Measurements from ENCODE around the gene RPS19BP1. TPM values are rescaled to one million over a fixed set of nuclear protein-coding genes. Genes with fewer than 3 reads are reported as not detected.

Gene RPS19BP1
- total RNA-seq, 1 experiment from 2014 or later, result 102 TPM

- Mint-ChIP-seq H3K9me3 (no peaks in the 10 kb centered on the region), H3K4me1 (peaks cover 8% of the 10 kb centered on the region), H3K36me3 (no peaks in the 10 kb centered on the region), H3K27me3 (ENCODE audit: low read depth) (peaks cover 17% of the 10 kb centered on the region), H3K4me3 (no peak overlapping the region), H3K27ac (no peak overlapping the region)
- no peak for DNase-seq (ENCODE audit: low spot score)
- CTCF ChIA-PET, result interaction anchor here (0.8 to 2.2 kb wide), 7 partner anchors 11 to 54 kb away, joined by 3 to 15 read pairs (median 6); partner anchors contain the start of gene MIEF1
- ATAC-seq, result no peak
- TF ChIP-seq NFATC4 (CRISPR knock-in tag; IDR thresholded peaks at IDR 0.05), result no peak
- no peak for TF ChIP-seq ZNF281 (CRISPR knock-in tag; IDR thresholded peaks at IDR 0.05)
- no peak for TF ChIP-seq ZSCAN18 (CRISPR knock-in tag; IDR thresholded peaks at IDR 0.05)
- TF ChIP-seq MLX (CRISPR knock-in tag; IDR thresholded peaks at IDR 0.05), result no peak
- no peak for TF ChIP-seq ATF6 (CRISPR knock-in tag; IDR thresholded peaks at IDR 0.05)
- TF ChIP-seq FOXP4 (CRISPR knock-in tag; IDR thresholded peaks at IDR 0.05), result no peak
- no peak for TF ChIP-seq ZBTB21 (CRISPR knock-in tag; IDR thresholded peaks at IDR 0.05; ENCODE audit: borderline replicate concordance)
- TF ChIP-seq NFYB (CRISPR knock-in tag; conservative IDR thresholded peaks at IDR 0.05; ENCODE audit: low read depth), result no peak
- no peak for TF ChIP-seq SMAD4 (CRISPR knock-in tag; IDR thresholded peaks at IDR 0.05)
- TF ChIP-seq ZBTB43 (CRISPR knock-in tag; IDR thresholded peaks at IDR 0.05), result no peak
- TF ChIP-seq RORB (CRISPR knock-in tag; IDR thresholded peaks at IDR 0.05), result no peak
- no peak for TF ChIP-seq TCF7 (CRISPR knock-in tag; IDR thresholded peaks at IDR 0.05; ENCODE audit: low read depth)
- POLR2A ChIA-PET, result interaction anchor here (1.9 kb wide), 1 partner anchor 29 kb away, joined by 7 read pairs; the partner anchor contains the start of gene ATF4
Observed at GRCh38 chr22:39490966-39491680, 41.4 kb downstream of the RPS19BP1 start.

Measured in WTC11 (cell line).